NCI-H1694 treated with DMSO at 0.1 percent for 48 hours (cell line): Measurements from ENCODE around the gene PHTF2.

ENCODE experiments used
- DNase-seq: peaks from one replicate; lab custom pipeline; 2025; lab: John Stamatoyannopoulos, UW

PHTF2 gene

GRCh38 chr7:77931841-77932240, 133.3 kb downstream of the PHTF2 start:
- no peak for DNase-seq

DNA sequence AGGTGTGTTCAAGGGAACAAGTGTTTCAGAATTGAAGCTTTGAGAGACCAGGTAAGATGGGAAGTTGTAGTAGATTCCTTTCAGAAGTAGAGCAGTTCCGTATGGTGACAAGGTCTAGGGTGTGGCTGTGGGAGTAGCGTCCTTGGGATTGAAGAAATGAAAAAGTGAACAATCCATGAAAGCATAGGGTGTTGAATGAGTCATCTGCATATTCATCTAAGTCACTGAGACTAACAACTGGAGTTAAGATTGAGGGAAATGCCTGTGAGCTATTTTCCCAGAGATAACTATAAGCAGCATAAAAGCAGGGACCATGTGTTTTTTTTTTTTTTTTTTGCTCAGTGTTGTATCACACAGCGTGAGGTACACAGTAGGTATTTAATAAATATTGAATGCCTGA, 134.8 kb downstream of the PHTF2 start:
- DNase-seq, result no peak

DNA sequence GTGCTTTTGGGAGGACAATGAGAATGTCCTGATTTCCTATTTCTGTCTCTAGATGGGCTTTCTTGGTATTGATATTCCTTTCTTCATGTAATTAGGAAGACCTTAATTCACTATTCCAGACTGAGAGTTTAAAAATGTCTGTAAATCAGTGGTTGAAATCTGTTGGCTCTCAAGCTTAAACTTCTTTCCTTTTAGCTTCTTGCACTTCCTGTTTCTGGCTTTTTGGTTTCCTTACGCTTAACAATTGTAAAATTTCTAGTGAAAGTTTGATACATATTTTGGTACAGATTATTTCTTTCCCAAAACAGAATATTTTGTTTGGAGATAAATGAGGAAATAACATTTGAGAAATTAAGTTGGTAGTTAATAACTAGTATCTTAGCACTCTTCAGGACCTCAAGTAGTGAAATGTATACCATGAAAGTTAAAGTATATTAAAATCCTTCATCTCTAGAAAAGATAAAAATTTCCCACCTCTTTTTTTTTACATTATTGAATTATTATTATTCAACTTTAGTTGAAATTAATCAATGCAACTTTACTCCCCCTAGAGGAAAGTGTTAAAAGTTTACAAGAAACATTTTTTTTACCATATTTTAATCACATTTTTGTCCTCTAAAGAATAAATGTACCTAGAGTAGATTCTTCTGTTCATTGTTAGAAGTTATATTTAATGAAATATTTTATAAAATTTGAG, 137.2 kb downstream of the PHTF2 start:
- DNase-seq, result peak; percentile 20

GRCh38 chr7:77940647-77941046, 142.1 kb downstream of the PHTF2 start:
- peak; percentile 54 for DNase-seq

GRCh38 chr7:77942431-77942830, 143.9 kb downstream of the PHTF2 start:
- DNase-seq, result no peak

DNA sequence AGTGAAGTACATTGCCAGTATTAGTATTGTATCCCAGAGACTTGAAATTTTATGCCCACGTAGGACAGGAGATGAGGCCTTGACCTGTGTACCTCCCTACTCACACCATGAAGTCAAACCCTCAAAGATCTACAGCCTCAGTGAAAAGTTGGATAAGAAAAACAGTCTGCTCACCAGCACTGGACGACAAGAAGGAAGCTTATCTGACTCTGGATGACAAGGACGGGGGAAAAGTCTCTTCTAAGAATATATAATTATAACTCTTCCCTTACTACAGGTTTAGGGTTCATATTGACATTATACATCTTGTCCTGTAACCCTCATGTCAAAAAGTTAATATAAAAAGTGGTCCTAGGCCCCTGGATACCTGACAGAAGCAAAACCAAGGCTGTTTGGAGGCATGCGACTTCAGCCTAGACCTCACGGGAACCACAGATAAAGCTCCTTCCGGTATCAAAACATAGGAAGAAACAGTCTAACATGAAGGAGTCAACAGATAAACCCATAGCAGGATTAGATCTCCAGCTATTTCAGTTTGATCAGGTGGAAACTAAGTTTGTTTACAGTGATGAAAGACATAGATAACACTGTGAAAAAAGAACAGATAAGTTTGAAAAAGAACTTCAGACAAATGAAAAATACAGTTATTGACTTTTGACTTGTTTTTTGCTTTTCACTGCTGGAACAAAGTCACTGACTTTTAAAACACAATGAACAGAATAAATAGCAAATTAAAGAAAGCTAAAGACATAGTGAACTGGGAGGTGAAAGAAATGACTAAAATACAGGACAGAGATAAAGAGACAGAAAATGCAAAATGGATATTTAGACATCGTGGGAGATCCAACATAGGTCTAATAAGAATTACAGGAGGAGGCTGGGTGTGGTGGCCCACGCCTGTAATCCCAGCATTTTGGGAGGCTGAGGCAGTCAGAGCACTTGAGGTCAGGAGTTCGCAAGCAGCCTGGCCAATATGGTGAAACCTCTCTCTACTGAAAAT, 145.9 kb downstream of the PHTF2 start:
- DNase-seq, result no peak

DNA sequence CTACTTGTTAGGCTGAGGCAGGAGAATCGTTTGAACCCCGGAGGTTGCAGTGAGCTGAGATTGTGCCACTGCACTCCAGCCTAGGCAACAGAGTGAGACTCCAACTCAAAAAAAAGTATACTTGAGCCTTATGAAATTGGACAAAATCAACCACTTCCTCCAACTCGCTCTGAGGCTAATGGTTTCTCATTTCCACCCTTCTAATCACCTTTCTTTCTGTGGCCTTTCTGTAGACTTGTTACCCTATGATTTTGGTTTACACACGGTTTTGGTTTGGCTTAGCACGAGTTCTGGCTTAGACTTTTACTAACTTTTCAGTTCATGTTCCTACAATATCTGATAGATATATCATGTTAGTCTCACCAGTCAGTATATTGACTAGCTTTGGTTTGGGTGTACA, 152.0 kb downstream of the PHTF2 start:
- no peak for DNase-seq

- no peak for DNase-seq
Observed at GRCh38 chr7:77954773-77955555, 156.4 kb downstream of the PHTF2 start.

- no peak for DNase-seq
Observed at GRCh38 chr7:77958436-77958835, 159.9 kb downstream of the PHTF2 start.

DNA sequence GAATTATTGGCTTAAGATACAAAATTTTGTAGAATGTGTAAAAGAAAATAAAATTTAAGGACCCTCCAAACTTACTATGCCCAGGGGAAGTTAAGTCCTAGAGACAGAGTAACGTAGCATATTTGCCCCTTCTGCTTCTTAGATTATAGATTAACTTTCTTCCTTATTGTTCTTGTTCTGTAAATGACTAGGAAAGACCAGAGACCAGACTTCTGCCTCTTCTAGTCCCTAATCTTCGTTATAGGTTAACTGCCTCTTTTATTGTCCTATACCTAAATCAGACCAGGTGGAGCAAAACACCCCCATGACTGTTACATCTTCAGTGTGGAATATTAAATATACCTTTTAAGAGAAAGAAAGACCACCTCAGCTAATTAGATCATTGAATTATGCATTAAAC, 160.5 kb downstream of the PHTF2 start:
- no peak for DNase-seq

GRCh38 chr7:77960336-77960735, 161.8 kb downstream of the PHTF2 start:
- no peak for DNase-seq

- DNase-seq, result no peak
Observed at GRCh38 chr7:77967429-77967828, 168.9 kb downstream of the PHTF2 start.

DNA sequence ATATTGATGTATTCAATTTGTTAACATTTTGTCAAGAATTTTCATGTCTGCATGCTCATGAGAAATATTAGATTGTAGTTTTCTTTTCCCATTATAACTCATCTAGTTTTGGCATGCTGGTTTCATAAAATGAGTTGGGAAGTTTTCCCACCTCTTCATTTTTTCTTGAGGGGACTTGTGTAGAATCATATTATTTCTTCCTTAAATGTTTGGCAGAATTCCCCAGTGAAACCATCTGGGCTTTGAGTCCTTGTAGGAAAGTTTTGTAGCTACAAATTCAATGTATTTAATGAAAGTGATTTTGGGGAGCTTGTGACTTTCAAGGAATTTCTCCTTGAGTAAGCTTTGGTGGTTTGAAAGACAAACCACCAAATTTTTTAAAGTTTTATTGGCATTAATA, 173.2 kb downstream of the PHTF2 start:
- DNase-seq, result no peak

GRCh38 chr7:77975672-77976480, 177.3 kb downstream of the PHTF2 start:
- DNase-seq, result no peak

DNA sequence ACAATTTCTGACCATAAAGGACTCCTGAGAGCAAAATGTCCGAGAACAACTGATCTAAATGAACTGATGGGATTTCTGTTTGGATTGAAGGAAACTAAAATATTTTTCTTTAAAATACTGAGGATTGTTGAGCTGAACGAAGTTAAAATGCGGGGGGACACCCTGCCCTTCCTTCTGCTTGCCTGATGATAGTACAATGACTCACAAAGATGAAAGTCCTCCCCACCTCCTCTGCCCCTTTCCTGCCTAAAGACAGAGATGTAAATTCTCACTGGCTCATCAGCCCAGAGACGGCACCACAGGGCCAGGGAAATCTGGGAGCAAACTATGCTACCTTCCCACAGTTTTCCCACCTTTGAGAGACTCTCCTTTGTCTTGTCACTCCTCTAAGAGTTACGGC, 180.6 kb downstream of the PHTF2 start:
- no peak for DNase-seq

GRCh38 chr7:77980087-77980713, 181.6 kb downstream of the PHTF2 start:
- no peak for DNase-seq

DNA sequence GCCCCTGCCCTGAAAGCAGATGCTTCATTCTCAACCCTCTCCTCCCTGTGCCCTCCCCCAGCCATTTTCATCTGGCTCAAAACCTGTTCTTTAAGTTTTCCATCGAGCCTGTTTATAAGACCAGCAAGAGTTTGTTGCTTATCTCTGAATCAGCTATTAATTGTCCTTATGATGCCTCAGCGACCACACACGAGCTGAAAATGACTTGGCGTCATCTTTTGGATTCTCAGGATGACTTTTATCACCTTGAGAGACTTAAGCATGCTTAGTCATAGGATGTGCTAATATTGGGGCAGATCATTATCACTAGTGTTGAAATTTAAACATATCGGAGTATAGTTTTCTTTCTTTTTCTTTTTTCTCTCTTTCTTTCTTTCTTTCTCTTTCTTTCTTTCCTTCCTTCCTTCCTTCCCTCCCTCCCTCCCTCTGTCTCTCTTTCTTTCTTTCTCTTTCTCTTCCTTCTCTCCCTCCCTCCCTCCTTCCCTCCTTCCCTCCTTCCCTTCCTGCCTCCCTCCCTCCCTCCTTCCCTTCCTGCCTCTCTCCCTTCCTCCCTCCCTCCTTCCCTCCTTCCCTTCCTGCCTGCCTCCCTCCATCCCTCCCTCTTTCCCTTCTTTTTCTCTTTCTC, 184.5 kb downstream of the PHTF2 start:
- DNase-seq, result no peak

GRCh38 chr7:77983973-77984372, 185.4 kb downstream of the PHTF2 start:
- no peak for DNase-seq

DNA sequence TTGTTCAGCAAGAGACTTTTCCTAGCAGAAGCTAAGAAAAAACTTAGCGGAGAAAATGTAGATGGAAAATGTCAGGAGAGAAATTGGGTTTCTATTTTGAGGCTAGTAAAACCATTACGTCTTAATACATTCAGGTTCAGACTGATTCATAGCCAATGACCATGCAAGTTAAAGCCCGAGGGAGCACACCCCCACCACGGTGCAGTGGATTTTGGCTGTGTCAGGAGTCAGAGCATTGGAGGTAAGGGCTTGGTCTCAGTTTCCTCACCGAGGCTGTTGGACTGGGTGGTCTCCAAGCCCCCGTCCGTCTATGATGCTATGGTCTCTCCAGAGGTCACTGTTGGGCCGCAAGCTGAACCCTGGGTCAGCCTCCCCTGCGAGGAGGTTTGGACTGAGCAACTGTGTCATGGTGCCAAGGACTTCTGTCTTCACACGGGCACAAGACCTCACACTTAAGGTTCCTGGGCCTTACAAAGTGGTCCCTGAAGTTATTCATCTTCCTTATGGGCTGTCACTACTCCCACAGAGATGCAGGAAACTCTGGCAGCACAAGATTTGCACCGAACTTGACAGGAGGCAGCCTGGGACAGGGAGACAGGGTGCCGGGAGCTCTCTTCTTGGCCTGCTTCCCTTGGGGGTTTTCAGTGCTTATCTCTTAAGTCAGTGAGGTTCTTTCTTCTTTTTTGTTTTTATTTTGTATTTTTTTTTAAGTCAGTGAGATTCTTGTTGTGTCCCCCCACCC, 186.8 kb downstream of the PHTF2 start:
- DNase-seq, result no peak

DNA sequence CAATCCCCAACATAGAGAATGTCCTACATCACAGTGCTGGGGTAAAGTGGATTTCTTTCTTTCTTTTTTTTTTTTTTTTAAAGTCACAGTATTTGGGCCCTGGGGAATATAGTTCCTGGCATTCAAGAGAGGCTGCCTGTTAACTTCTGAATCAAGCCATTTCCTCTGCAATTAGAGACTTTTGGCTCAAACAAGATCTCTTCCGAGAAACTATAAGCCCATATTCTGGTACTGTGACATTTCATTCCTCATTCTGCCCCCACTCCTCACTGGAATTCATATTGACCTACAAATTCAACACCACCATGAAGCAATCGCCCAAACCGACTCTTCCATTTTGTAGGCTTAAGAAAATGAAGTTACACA, 187.4 kb downstream of the PHTF2 start:
- no peak for DNase-seq
